Trophoblast cell (in vitro differentiated cells and primary cell): Measurements from ENCODE around the gene PPP1R15B. TPM values are rescaled to one million over a fixed set of nuclear protein-coding genes. Genes with fewer than 3 reads are reported as not detected.

Experiments used
- DNase-seq, 2 donors: peaks; one replicate each; pipeline ENCODE4 v3.0.0-alpha.2; 2016
- H2AFZ ChIP-seq: 2 replicates; pipeline ENCODE4 v1.6.1; 2013; ENCODE audit warnings: low read length, moderate library complexity, mild to moderate bottlenecking; ENCODE audit not compliant: insufficient read depth, poor library complexity
- H2AK5ac ChIP-seq: 2 replicates; pipeline ENCODE4 v1.6.1; 2013; ENCODE audit warnings: mild to moderate bottlenecking, low read length
- H2BK120ac ChIP-seq: 2 replicates; pipeline ENCODE4 v1.6.1; 2013; ENCODE audit warnings: low read length, mild to moderate bottlenecking, moderate library complexity; ENCODE audit not compliant: insufficient read depth, poor library complexity
- H2BK12ac ChIP-seq: 2 replicates; pipeline ENCODE4 v1.6.1; 2013; ENCODE audit warnings: mild to moderate bottlenecking, low read length, moderate library complexity
- H2BK5ac ChIP-seq: 2 replicates; pipeline ENCODE4 v1.6.1; 2013; ENCODE audit warnings: low read length, low read depth, moderate library complexity, mild to moderate bottlenecking; ENCODE audit not compliant: poor library complexity
- H3K14ac ChIP-seq: 2 replicates; pipeline ENCODE4 v1.6.1; 2013; ENCODE audit warnings: mild to moderate bottlenecking, low read length
- H3K18ac ChIP-seq: 2 replicates; pipeline ENCODE4 v1.6.1; 2013; ENCODE audit warnings: mild to moderate bottlenecking, low read length
- H3K23ac ChIP-seq: 2 replicates; pipeline ENCODE4 v1.6.1; 2013; ENCODE audit warnings: low read length
- H3K27ac ChIP-seq: 2 replicates; pipeline ENCODE4 v1.5.1; 2013; ENCODE audit warnings: low read depth, mild to moderate bottlenecking, inconsistent platforms, low read length, moderate library complexity
- H3K27me3 ChIP-seq: 2 replicates; pipeline ENCODE4 v1.6.1; 2013; ENCODE audit warnings: inconsistent platforms, mild to moderate bottlenecking, low read length, moderate library complexity; ENCODE audit not compliant: insufficient read depth
- H3K36me3 ChIP-seq, 2 experiments: 1 replicate in 1 of 2; 2 replicates in 1 of 2; pipeline ENCODE4 v1.6.1; 2013; ENCODE audit warnings: low read length in 2 of 2, mild to moderate bottlenecking in 2 of 2, moderate library complexity in 1 of 2; ENCODE audit not compliant: insufficient read depth in 2 of 2, control insufficient read depth in 1 of 2
- H3K4ac ChIP-seq: 2 replicates; pipeline ENCODE4 v1.6.1; 2013; ENCODE audit warnings: low read depth, mild to moderate bottlenecking, low read length, moderate library complexity
- H3K4me1 ChIP-seq, 2 experiments: 1 replicate in 1 of 2; 2 replicates in 1 of 2; pipeline ENCODE4 v1.6.1; 2013; ENCODE audit warnings: low read length in 2 of 2, mild to moderate bottlenecking in 2 of 2, moderate library complexity in 1 of 2; ENCODE audit not compliant: insufficient read depth in 2 of 2, control insufficient read depth in 1 of 2
- H3K4me2 ChIP-seq: 2 replicates; pipeline ENCODE4 v1.6.1; 2013; ENCODE audit warnings: inconsistent platforms, mild to moderate bottlenecking, low read length, moderate library complexity
- H3K4me3 ChIP-seq: 2 replicates; pipeline ENCODE4 v1.5.1; 2013; ENCODE audit warnings: mild to moderate bottlenecking, low read depth, low read length, inconsistent platforms
- H3K79me1 ChIP-seq: one replicate; pipeline ENCODE4 v1.6.1; 2013; ENCODE audit warnings: low read length
- H3K79me2 ChIP-seq: 2 replicates; pipeline ENCODE4 v1.6.1; 2013; ENCODE audit warnings: low read length, mild to moderate bottlenecking; ENCODE audit not compliant: control insufficient read depth, insufficient read depth, poor library complexity
- H3K9ac ChIP-seq: 2 replicates; pipeline ENCODE4 v1.6.1; 2013; ENCODE audit warnings: mild to moderate bottlenecking, low read length
- H3K9me3 ChIP-seq: 2 replicates; pipeline ENCODE4 v1.6.1; 2013; ENCODE audit warnings: low read depth, mild to moderate bottlenecking, control low read depth, inconsistent platforms, low read length; ENCODE audit not compliant: insufficient read depth
- H4K12ac ChIP-seq: 2 replicates; pipeline ENCODE4 v1.6.1; 2013; ENCODE audit warnings: low read depth, mild to moderate bottlenecking, low read length, moderate library complexity
- H4K8ac ChIP-seq: 2 replicates; pipeline ENCODE4 v1.6.1; 2013; ENCODE audit warnings: low read depth, mild to moderate bottlenecking, low read length, moderate library complexity
- H4K91ac ChIP-seq: one replicate; pipeline ENCODE4 v1.6.1; 2013; ENCODE audit warnings: low read depth, mild to moderate bottlenecking, low read length, moderate library complexity
- WGBS: extraction: QIAGEN DNeasy Blood & Tissue Kit; methylation state at CpG from one replicate; pipeline ENCODE4 v1.1.7; 2013; ENCODE audit warnings: missing lambda C conversion rate; ENCODE audit not compliant: insufficient read length, insufficient coverage; ENCODE audit errors: extremely low coverage; 5-methylcytosine and 5-hydroxymethylcytosine counted together
- polyA plus RNA-seq: library from polyadenylated mRNA; stranded (reverse); fragments of 200-250 nt; gene quantifications from 2 replicates; pipeline ENCODE4 v1.2.3, GENCODE V29; 2013

Gene PPP1R15B
- 39.2 and 41.5 TPM in 2 replicates for polyA plus RNA-seq

- WGBS = no CpG with 5 or more reads among the region's 69 CpGs
- H2BK12ac ChIP-seq = peak within 1 kb of the TSS; percentile 84
Observed at GRCh38 chr1:204411451-204412204, at the start of gene PPP1R15B. Gene PPP1R15B, minus strand, starts transcription at chr1:204411817. Its CDS starts 406 bp downstream, at chr1:204411411.

GRCh38 chr1:204460346-204460745 is 48.7 kb upstream of the PPP1R15B start:
- Histone ChIP-seq H3K4me2 (no peak overlapping the region), H3K27me3 (no peaks in the 10 kb centered on the region), H4K8ac (no peak overlapping the region), H3K4me1 (peaks cover under 1% of the 10 kb centered on the region in 2 experiments), H2BK5ac (no peak overlapping the region), H3K23ac (no peak overlapping the region), H3K36me3 (peaks cover 32 to 40% of the 10 kb centered on the region in 2 experiments), H3K18ac (no peak overlapping the region), H3K9me3 (peaks cover 3% of the 10 kb centered on the region), H3K79me2 (no peaks in the 10 kb centered on the region), H2BK12ac (no peak overlapping the region), H4K91ac (no peak overlapping the region), H2AK5ac (no peak overlapping the region), H2AFZ (no peak overlapping the region), H3K14ac (no peak overlapping the region), H2BK120ac (no peak overlapping the region), H3K9ac (no peak overlapping the region), H3K27ac (no peak overlapping the region), H3K79me1 (no peaks in the 10 kb centered on the region), H3K4me3 (no peak overlapping the region), H4K12ac (no peak overlapping the region), H3K4ac (no peak overlapping the region)
- WGBS = no CpG with 5 or more reads among the region's 8 CpGs
- DNase-seq = no peak

More at GRCh38 chr1:204411451-204412204, at the start of gene PPP1R15B:
- Histone ChIP-seq H3K4me3 (peak within 1 kb of the TSS; percentile 86), H4K91ac (peak within 1 kb of the TSS; percentile 97), H3K23ac (no peak within 1 kb of the TSS), H2AFZ (peak within 1 kb of the TSS; percentile 84), H3K14ac (peak within 1 kb of the TSS; percentile 99), H3K27me3 (no peaks in the 10 kb centered on the region), H3K79me1 (peaks cover 13% of the 10 kb centered on the region), H2BK120ac (peak within 1 kb of the TSS; percentile 98), H3K4me1 (peaks cover 5 to 8% of the 10 kb centered on the region in 2 experiments), H2BK5ac (peak within 1 kb of the TSS; percentile 96), H2AK5ac (peak within 1 kb of the TSS; percentile 84), H3K36me3 (no peaks in the 10 kb centered on the region), H4K8ac (peak within 1 kb of the TSS; percentile 90), H3K79me2 (peaks cover 27% of the 10 kb centered on the region), H3K4ac (peak within 1 kb of the TSS; percentile 93), H3K27ac (peak within 1 kb of the TSS; percentile 93), H3K18ac (peak within 1 kb of the TSS; percentile 98), H3K9ac (peak within 1 kb of the TSS; percentile 71), H4K12ac (peak within 1 kb of the TSS; percentile 94), H3K9me3 (no peaks in the 10 kb centered on the region), H3K4me2 (peak within 1 kb of the TSS; percentile 93)
- DNase-seq = peak; percentile 99 to 100

GRCh38 chr1:204459706-204460105 is 48.1 kb upstream of the PPP1R15B start:
- Histone ChIP-seq H3K27ac (no peak overlapping the region), H3K36me3 (peaks cover 32 to 42% of the 10 kb centered on the region in 2 experiments), H4K12ac (no peak overlapping the region), H2BK120ac (no peak overlapping the region), H3K79me1 (no peaks in the 10 kb centered on the region), H3K4me1 (peaks cover 0 to under 1% of the 10 kb centered on the region in 2 experiments), H3K18ac (no peak overlapping the region), H3K4me2 (no peak overlapping the region), H3K9me3 (peaks cover 3% of the 10 kb centered on the region), H3K27me3 (no peaks in the 10 kb centered on the region), H3K9ac (no peak overlapping the region), H3K4ac (no peak overlapping the region), H4K8ac (no peak overlapping the region), H2BK5ac (no peak overlapping the region), H2AK5ac (no peak overlapping the region), H4K91ac (no peak overlapping the region), H2BK12ac (no peak overlapping the region), H3K14ac (no peak overlapping the region), H3K4me3 (no peak overlapping the region), H3K79me2 (no peaks in the 10 kb centered on the region), H2AFZ (no peak overlapping the region), H3K23ac (no peak overlapping the region)
- WGBS = no CpG with 5 or more reads among the region's 4 CpGs
- no peak for DNase-seq

- no peak overlapping the region for H2AK5ac ChIP-seq
- H3K4me1 ChIP-seq = peaks cover 0 to 3% of the 10 kb centered on the region in 2 experiments
- H3K4ac ChIP-seq = no peak overlapping the region
- no peak overlapping the region for H2BK5ac ChIP-seq
- H3K14ac ChIP-seq = no peak overlapping the region
- DNase-seq = no peak
- H2BK120ac ChIP-seq = no peak overlapping the region
- H3K79me2 ChIP-seq = no peaks in the 10 kb centered on the region
- no peak overlapping the region for H3K18ac ChIP-seq
- peaks cover 25 to 32% of the 10 kb centered on the region in 2 experiments for H3K36me3 ChIP-seq
- no peak overlapping the region for H4K91ac ChIP-seq
- H3K27me3 ChIP-seq = no peaks in the 10 kb centered on the region
- peaks cover 3% of the 10 kb centered on the region for H3K9me3 ChIP-seq
- H3K4me2 ChIP-seq = no peak overlapping the region
- WGBS = no CpG with 5 or more reads among the region's 5 CpGs
- H4K12ac ChIP-seq = no peak overlapping the region
- no peak overlapping the region for H2AFZ ChIP-seq
- no peak overlapping the region for H3K4me3 ChIP-seq
- no peak overlapping the region for H4K8ac ChIP-seq
- H3K79me1 ChIP-seq = no peaks in the 10 kb centered on the region
- H3K23ac ChIP-seq = no peak overlapping the region
- no peak overlapping the region for H3K9ac ChIP-seq
- H2BK12ac ChIP-seq = no peak overlapping the region
- H3K27ac ChIP-seq = no peak overlapping the region
Observed at GRCh38 chr1:204457666-204458065, 46.0 kb upstream of the PPP1R15B start.
